GM12872 (cell line): ENCODE results near the gene DLGAP1.

Experiments used
- TF ChIP-seq, protein P1 (sequence below): IDR thresholded peaks from 3 replicates; pipeline ENCODE4 v1.5.1; 2011; ENCODE audit warnings: low read depth, mild to moderate bottlenecking, low read length, moderate library complexity; ENCODE audit not compliant: insufficient read depth

Gene DLGAP1

DNA sequence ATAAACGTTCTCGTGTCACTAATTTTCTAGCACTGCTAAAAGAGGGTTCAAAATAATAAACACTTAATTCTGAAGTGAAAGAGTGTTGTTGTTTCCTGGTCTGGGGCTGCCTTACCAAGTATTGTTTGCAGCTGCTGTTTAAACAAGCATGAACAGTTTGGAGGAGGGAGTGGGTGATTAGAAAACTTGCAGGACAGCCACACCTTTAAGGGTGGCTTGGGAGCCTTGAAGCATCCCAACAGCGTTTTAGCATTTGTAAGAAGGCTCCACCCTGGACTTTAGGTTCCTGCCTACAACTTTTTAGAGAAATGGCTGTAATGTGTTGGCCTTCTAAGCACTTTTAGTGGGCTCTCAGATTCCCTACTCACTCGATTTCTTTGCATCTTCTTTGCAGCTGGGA, 633.6 kb downstream of the DLGAP1 start:
- TF ChIP-seq, protein P1, sequence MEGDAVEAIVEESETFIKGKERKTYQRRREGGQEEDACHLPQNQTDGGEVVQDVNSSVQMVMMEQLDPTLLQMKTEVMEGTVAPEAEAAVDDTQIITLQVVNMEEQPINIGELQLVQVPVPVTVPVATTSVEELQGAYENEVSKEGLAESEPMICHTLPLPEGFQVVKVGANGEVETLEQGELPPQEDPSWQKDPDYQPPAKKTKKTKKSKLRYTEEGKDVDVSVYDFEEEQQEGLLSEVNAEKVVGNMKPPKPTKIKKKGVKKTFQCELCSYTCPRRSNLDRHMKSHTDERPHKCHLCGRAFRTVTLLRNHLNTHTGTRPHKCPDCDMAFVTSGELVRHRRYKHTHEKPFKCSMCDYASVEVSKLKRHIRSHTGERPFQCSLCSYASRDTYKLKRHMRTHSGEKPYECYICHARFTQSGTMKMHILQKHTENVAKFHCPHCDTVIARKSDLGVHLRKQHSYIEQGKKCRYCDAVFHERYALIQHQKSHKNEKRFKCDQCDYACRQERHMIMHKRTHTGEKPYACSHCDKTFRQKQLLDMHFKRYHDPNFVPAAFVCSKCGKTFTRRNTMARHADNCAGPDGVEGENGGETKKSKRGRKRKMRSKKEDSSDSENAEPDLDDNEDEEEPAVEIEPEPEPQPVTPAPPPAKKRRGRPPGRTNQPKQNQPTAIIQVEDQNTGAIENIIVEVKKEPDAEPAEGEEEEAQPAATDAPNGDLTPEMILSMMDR, result no peak

DNA sequence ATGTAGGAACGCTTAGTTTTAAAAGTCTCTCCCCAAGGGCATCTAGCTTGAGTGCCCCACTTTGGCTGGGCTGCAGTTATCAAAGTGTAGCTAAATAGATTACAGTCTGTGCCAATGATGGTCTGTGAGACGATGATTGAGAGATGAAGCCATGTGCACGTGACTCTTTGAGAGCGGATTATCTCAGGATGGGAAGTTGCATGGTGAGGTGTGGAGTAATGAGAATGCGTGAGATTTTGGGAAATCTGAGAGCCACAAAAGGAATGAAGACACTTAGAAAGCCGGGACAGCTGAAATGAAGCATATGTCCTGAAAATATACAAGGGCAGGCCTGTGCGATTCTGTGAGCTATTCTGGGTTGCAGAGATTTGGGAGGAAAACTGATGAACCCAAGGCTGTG, 635.1 kb downstream of the DLGAP1 start:
- TF ChIP-seq, protein P1, result no peak

DNA sequence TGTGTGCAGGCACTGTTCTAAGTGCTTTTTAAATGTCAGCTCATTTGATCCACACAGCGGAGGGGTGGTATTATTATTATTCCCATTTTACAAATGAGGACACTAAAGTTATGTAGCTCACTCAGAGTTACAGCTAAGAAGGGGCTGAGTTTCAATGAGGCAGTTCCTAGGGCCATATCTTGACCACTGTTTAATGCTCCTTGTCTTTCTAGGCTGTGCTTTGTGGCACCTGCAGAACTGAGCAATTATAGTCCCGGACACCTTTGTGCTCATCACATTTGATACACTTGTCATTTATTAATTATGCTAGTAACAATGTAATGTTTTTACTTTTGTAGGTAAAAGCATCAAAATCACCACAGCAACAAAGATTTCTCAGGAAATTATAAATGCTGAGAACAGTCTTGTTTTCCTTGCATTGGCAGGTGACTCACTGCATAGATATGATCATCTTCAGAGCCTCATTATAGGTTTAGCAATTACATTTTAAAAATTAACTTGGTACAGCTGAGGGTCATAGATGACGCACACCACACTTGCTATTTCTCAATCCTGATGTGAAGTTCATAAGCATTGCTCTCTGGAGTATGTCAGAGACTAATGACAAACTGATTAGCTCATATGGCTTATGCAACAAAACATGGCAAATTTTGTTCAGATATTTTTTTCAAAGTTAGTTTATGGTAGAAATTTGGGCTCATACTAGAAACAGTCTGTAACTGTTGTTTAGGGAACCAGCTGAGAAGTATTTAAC, 638.3 kb downstream of the DLGAP1 start:
- TF ChIP-seq, protein P1, result no peak

DNA sequence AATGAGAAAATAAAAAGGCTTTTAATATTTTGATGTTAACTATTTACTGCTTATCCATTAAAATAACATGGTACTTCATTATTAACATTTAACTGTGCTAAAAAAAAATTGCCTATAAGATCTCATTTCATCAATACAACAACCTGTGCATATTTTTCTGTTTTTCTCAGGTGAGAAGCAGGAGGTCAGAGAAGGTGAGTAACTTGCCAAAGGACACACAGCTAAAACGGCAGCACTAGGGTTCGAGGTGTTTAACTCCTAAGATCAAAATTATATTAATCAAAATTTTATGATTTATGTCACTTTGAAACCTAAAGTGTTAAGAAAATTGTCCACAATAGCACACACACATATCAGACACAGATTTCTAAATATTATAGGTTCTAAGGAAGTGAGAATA, 639.1 kb downstream of the DLGAP1 start:
- TF ChIP-seq, protein P1, result no peak

DNA sequence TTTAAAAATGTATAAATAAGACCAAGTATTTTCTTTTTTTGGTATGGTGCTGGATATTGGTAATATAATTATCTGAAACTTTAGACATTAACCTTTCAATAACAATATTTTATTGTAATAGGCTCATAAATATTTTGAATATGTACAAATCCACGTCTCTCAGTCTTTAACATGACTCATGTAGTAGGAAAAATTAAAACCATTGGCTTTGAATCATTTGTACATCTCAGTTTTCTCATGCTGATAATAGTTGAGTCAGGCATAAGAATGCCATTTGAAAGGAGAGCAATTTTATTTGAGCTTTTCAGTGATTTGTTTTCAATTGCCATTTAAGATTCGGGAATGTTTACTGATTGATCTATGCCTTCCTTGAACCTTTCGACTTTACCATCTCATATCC, 640.3 kb downstream of the DLGAP1 start:
- TF ChIP-seq, protein P1, result no peak

DNA sequence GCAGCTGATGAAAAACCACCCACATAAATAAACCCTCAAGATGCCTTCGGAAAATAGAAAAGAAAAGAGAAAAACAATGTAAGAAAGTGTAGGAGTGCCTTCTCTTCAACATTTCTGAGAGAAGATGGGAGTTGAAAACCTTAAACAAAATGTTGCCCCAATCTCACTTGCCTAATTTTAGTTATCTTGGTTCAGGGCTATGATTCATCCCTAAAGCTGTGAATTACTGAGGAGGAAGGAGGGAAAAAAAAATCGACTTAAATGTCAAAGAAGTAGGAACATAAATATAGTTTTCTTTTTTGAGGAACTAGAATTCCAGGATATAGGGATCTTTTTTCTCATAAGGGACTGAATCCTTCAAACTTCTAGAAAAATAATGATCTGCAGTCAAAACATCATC, 644.8 kb downstream of the DLGAP1 start:
- TF ChIP-seq, protein P1, result no peak

DNA sequence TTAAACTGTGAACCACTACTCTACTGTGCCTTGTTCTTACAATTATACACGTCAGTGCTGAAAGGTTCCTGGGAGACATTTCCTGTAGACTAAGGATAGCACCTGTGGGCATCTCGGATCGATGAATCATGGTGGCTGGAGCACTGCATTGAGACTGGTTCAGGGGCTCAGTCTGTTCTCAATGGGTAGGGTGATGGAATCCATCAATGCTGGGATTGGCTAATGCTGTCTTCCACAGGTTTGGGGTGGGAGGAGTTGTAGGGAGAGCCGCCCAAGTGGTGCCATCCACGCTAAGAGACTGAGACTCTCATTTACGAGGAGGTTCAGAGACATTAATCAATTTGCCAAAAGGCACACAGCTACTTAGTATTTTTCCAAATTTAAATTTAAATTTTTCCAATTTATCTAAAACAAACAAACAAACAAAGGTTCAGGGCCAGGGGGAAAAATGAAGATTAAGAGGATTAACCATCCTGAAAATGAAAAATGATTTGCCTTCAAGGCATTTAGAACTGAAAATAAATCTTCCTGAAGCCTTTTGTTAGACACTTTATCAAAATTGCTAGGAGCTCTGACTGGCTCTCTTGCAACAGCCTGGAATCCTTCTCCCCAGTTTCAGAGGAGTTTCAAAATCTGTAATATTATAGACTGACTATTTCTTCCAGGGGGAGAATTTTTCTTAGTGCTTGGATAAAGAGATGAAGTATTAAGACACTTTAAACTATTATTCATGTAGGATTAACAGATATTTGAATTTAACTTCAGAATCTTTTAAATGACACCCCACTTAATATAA, 645.9 kb downstream of the DLGAP1 start:
- TF ChIP-seq, protein P1, result no peak
